ENCODE measurements around the gene TBC1D5. TPM values are rescaled to one million over a fixed set of nuclear protein-coding genes. Genes with fewer than 3 reads are reported as not detected.
"Not testable (repeated sequence)": the region's sequence is repeated elsewhere in the genome, so short reads cannot be mapped to it uniquely, and the experiment has no call there.

Gene TBC1D5
- total RNA-seq, 1 experiment from 2014 or later, result 36.4 TPM

DNA sequence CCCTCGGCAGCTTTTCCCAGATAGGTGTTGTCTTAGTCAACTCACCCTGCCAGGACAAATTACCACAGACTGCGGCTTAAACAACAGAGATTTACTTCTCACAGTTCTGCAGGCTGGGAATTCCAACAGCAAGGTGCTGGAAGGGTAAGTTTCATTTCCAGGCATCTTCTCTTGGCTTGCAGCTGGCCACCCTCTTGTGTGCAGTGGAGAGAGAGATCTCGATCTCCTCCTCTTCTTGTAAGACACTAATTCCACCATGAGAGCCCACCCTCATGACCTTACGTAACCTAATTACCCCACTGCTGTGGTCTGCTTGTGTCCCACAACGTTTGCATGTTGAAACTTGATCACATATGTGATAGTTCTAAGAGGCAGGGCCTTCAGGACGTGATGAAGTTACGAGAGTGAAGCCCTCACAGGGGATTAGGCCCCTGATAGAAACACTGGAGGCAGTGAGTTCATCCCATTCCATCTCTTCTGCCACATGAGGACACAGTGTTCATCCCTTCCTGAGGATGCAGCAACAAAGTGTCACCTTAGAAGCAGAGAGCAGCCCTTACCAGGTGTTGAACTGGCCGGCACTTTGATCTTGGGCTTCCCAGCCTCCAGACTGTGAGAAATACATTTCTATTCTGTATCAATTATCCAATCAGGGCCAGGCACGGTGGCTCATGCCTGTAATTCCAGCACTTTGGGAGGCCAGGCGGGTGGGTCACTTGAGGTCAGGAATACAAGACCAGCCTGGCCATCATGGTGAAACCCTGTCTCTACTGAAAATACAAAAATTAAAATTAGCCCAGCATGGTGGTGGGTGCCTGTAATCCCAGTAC lies 609.9 kb downstream of the TBC1D5 start:
- H3K9me3 ChIP-seq, result no peaks in the 10 kb centered on the region
- intact Hi-C loops (cut with micrococcal nuclease; ENCODE audit: unreplicated experiment), result no loop called here
- H3K27ac Mint-ChIP-seq (ENCODE audit: unreplicated experiment), result no peak overlapping the region
- no peaks in the 10 kb centered on the region for H3K36me3 Mint-ChIP-seq (ENCODE audit: insufficient read depth, unreplicated experiment)
- no peaks in the 10 kb centered on the region for H3K9me3 Mint-ChIP-seq (ENCODE audit: unreplicated experiment)
- DNase-seq, result no peak
- H3K36me3 ChIP-seq (ENCODE audit: control insufficient read depth, insufficient read depth, low read length), result no peaks in the 10 kb centered on the region
- no peak overlapping the region for H3K4me3 ChIP-seq (ENCODE audit: low read depth, low read length)
- ChIA-PET POLR2A (no interaction called here), CTCF (no interaction called here)
- H3K27me3 ChIP-seq (replicated peaks; ENCODE audit: control insufficient read depth, insufficient read depth, low read length), result no peaks in the 10 kb centered on the region; the same call in 1 of the 2 replicates
- no peaks in the 10 kb centered on the region for H3K4me1 ChIP-seq
- H3K4me1 Mint-ChIP-seq (ENCODE audit: low read depth, unreplicated experiment), result no peaks in the 10 kb centered on the region
- no TSS peak for BruUV-seq (replicated peaks)
- H3K27me3 Mint-ChIP-seq (ENCODE audit: insufficient read depth, unreplicated experiment), result peaks cover 3% of the 10 kb centered on the region
- H3K4me3 Mint-ChIP-seq (ENCODE audit: unreplicated experiment), result no peak overlapping the region
- TF ChIP-seq CTCF (IDR thresholded peaks at IDR 0.05; ENCODE audit: insufficient read depth in 1 of 2, low read depth in 1 of 2, low read length in 1 of 2, severe bottlenecking in 1 of 2, unreplicated experiment in 1 of 2), result no peak

GRCh38 chr3:17130956-17131355 lies 611.5 kb downstream of the TBC1D5 start:
- H3K36me3 ChIP-seq (ENCODE audit: control insufficient read depth, insufficient read depth, low read length), result no peaks in the 10 kb centered on the region
- H3K27me3 ChIP-seq (replicated peaks; ENCODE audit: control insufficient read depth, insufficient read depth, low read length), result no peaks in the 10 kb centered on the region; the same call in 1 of the 2 replicates
- H3K4me1 Mint-ChIP-seq (ENCODE audit: low read depth, unreplicated experiment), result no peaks in the 10 kb centered on the region
- H3K4me1 ChIP-seq, result no peaks in the 10 kb centered on the region
- no peak for TF ChIP-seq CTCF (IDR thresholded peaks at IDR 0.05; ENCODE audit: insufficient read depth in 1 of 2, low read depth in 1 of 2, low read length in 1 of 2, severe bottlenecking in 1 of 2, unreplicated experiment in 1 of 2)
- ChIA-PET POLR2A (no interaction called here), CTCF (no interaction called here)
- no peaks in the 10 kb centered on the region for H3K36me3 Mint-ChIP-seq (ENCODE audit: insufficient read depth, unreplicated experiment)
- H3K4me3 Mint-ChIP-seq (ENCODE audit: unreplicated experiment), result no peak overlapping the region
- intact Hi-C loops (cut with micrococcal nuclease; ENCODE audit: unreplicated experiment), result no loop called here
- H3K9me3 ChIP-seq, result no peaks in the 10 kb centered on the region
- H3K27me3 Mint-ChIP-seq (ENCODE audit: insufficient read depth, unreplicated experiment), result peaks cover 3% of the 10 kb centered on the region
- no peaks in the 10 kb centered on the region for H3K9me3 Mint-ChIP-seq (ENCODE audit: unreplicated experiment)
- DNase-seq, result no peak
- no peak overlapping the region for H3K4me3 ChIP-seq (ENCODE audit: low read depth, low read length)
- H3K27ac Mint-ChIP-seq (ENCODE audit: unreplicated experiment), result no peak overlapping the region
- no TSS peak for BruUV-seq (replicated peaks)

- H3K9me3 Mint-ChIP-seq (ENCODE audit: unreplicated experiment), result no peaks in the 10 kb centered on the region
- Histone ChIP-seq H3K4me1 (no peaks in the 10 kb centered on the region), H3K9me3 (no peaks in the 10 kb centered on the region), H3K27me3 (replicated peaks; ENCODE audit: control insufficient read depth, insufficient read depth, low read length) (no peaks in the 10 kb centered on the region; the same call in 1 of the 2 replicates), H3K36me3 (ENCODE audit: control insufficient read depth, insufficient read depth, low read length) (no peaks in the 10 kb centered on the region), H3K4me3 (ENCODE audit: low read depth, low read length) (no peak overlapping the region)
- intact Hi-C loops (cut with micrococcal nuclease; ENCODE audit: unreplicated experiment), result no loop called here
- no peak overlapping the region for H3K4me3 Mint-ChIP-seq (ENCODE audit: unreplicated experiment)
- POLR2A ChIA-PET, result no interaction called here
- no peak for TF ChIP-seq CTCF (IDR thresholded peaks at IDR 0.05; ENCODE audit: insufficient read depth in 1 of 2, low read depth in 1 of 2, low read length in 1 of 2, severe bottlenecking in 1 of 2, unreplicated experiment in 1 of 2)
- DNase-seq, result no peak
- CTCF ChIA-PET, result no interaction called here
- H3K27me3 Mint-ChIP-seq (ENCODE audit: insufficient read depth, unreplicated experiment), result peaks cover 3% of the 10 kb centered on the region
- BruUV-seq (replicated peaks), result no TSS peak
- no peak overlapping the region for H3K27ac Mint-ChIP-seq (ENCODE audit: unreplicated experiment)
- H3K36me3 Mint-ChIP-seq (ENCODE audit: insufficient read depth, unreplicated experiment), result no peaks in the 10 kb centered on the region
- no peaks in the 10 kb centered on the region for H3K4me1 Mint-ChIP-seq (ENCODE audit: low read depth, unreplicated experiment)
Observed at GRCh38 chr3:17129556-17129955, 612.9 kb downstream of the TBC1D5 start.

- H3K4me3 ChIP-seq (ENCODE audit: low read depth, low read length); H3K27me3 Mint-ChIP-seq (ENCODE audit: insufficient read depth, unreplicated experiment); H3K27me3 ChIP-seq (replicated peaks; ENCODE audit: control insufficient read depth, insufficient read depth, low read length); H3K9me3 Mint-ChIP-seq (ENCODE audit: unreplicated experiment); H3K36me3 ChIP-seq (ENCODE audit: control insufficient read depth, insufficient read depth, low read length); H3K4me3 Mint-ChIP-seq (ENCODE audit: unreplicated experiment); POLR2A ChIA-PET; H3K36me3 Mint-ChIP-seq (ENCODE audit: insufficient read depth, unreplicated experiment); H3K27ac Mint-ChIP-seq (ENCODE audit: unreplicated experiment); DNase-seq; intact Hi-C loops (cut with micrococcal nuclease; ENCODE audit: unreplicated experiment); H3K4me1 Mint-ChIP-seq (ENCODE audit: low read depth, unreplicated experiment); H3K9me3 ChIP-seq; BruUV-seq (replicated peaks); H3K4me1 ChIP-seq; CTCF ChIA-PET: not testable (repeated sequence)
Observed at GRCh38 chr3:17128671-17129070, 613.8 kb downstream of the TBC1D5 start.
